HG03175 (cell line): Measurements from ENCODE around the gene GPHN.
"Not testable (repeated sequence)": the region's sequence is repeated elsewhere in the genome, so short reads cannot be mapped to it uniquely, and the experiment has no call there.

Source experiments
- ATAC-seq: cut with Tn5 transposase; IDR thresholded peaks from one replicate; pipeline ENCODE4 v1.9.1; 2021; ENCODE audit warnings: mild to moderate bottlenecking, moderate library complexity; ENCODE audit not compliant: unreplicated experiment

Gene GPHN

GRCh38 chr14:66758031-66758613 is 250.2 kb downstream of the GPHN start:
- ATAC-seq = no peak

GRCh38 chr14:66772146-66772545 is 264.2 kb downstream of the GPHN start:
- no peak for ATAC-seq

GRCh38 chr14:66782853-66783252 is 274.9 kb downstream of the GPHN start:
- no peak for ATAC-seq

- ATAC-seq = no peak
Measured at GRCh38 chr14:66790101-66790500, 282.2 kb downstream of the GPHN start.

GRCh38 chr14:66802962-66803361 is 295.0 kb downstream of the GPHN start:
- no peak for ATAC-seq

- ATAC-seq = no peak
Measured at GRCh38 chr14:66804141-66804540, 296.2 kb downstream of the GPHN start.

GRCh38 chr14:66813636-66814035 is 305.7 kb downstream of the GPHN start:
- no peak for ATAC-seq

GRCh38 chr14:66815687-66816086 is 307.7 kb downstream of the GPHN start:
- ATAC-seq = no peak

GRCh38 chr14:66824251-66824650 is 316.3 kb downstream of the GPHN start:
- no peak for ATAC-seq

- no peak for ATAC-seq
Measured at GRCh38 chr14:66827182-66827581, 319.2 kb downstream of the GPHN start.

GRCh38 chr14:66831173-66831572 is 323.2 kb downstream of the GPHN start:
- ATAC-seq = no peak

- ATAC-seq = no peak
Measured at GRCh38 chr14:66833816-66834215, 325.9 kb downstream of the GPHN start.

GRCh38 chr14:66837436-66837835 is 329.5 kb downstream of the GPHN start:
- not testable (repeated sequence) for ATAC-seq

- no peak for ATAC-seq
Measured at GRCh38 chr14:66842911-66843512, 335.1 kb downstream of the GPHN start.

- ATAC-seq = no peak
Measured at GRCh38 chr14:66850258-66850888, 342.4 kb downstream of the GPHN start.

GRCh38 chr14:66853311-66853710 is 345.4 kb downstream of the GPHN start:
- no peak for ATAC-seq

- no peak for ATAC-seq
Measured at GRCh38 chr14:66857867-66858266, 349.9 kb downstream of the GPHN start.

- ATAC-seq = no peak
Measured at GRCh38 chr14:66859063-66859671, 351.2 kb downstream of the GPHN start.

GRCh38 chr14:66881596-66881995 is 373.6 kb downstream of the GPHN start:
- ATAC-seq = no peak

- ATAC-seq = no peak
Measured at GRCh38 chr14:66884149-66884548, 376.2 kb downstream of the GPHN start.

- ATAC-seq = no peak
Measured at GRCh38 chr14:66900719-66901118, 392.8 kb downstream of the GPHN start.

- no peak for ATAC-seq
Measured at GRCh38 chr14:66910311-66910840, 402.4 kb downstream of the GPHN start.
